Endometrium (tissue), 2 donors: ENCODE results near the gene IBSP.

Experiments used
- FAIRE-seq: peaks from 2 replicates; lab custom pipeline; 2012; peaks lifted over from hg19 to GRCh38; lab: Jason Lieb, UNC
- donor health status: control.
- donor health status: control.

The IBSP gene, protein sequence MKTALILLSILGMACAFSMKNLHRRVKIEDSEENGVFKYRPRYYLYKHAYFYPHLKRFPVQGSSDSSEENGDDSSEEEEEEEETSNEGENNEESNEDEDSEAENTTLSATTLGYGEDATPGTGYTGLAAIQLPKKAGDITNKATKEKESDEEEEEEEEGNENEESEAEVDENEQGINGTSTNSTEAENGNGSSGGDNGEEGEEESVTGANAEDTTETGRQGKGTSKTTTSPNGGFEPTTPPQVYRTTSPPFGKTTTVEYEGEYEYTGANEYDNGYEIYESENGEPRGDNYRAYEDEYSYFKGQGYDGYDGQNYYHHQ

DNA sequence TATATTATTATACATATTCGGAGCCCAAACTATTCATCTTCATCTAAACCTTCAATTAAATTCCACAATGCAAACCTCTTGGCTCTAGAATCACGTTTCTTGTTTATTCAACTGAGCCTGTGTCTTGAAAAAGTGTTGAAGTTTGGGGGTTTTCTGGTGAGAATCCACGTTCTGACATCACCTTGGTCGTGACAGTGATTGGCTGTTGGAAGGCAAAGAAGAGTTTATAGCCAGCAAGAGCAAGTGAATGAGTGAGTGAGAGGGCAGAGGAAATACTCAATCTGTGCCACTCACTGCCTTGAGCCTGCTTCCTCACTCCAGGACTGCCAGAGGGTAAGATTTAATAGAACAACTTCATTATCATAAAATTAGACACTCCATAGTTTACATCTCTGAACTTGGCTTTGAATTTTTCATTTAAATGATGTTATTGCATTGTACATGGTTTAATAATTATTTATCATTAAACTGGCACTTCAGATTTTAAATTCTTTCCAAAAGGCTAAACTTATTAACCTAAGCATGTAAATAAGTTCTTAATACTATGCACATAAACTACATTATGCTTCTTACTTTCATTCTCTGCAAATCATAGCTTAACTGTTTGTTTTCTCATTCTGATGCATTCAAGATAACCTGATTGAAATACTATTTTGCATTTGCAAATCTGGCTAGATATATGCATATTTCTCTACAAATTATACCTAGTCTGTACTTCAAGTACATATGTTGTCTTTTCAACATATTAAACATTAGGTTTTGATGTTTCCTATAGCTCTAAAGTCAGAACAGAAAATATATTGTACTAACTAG lies at the start of gene IBSP:
Gene IBSP, plus strand, starts transcription at position 254 of the 813 bp plus-strand sequence. CDS start 2,808 bp downstream, outside the sequence.
- no peak for FAIRE-seq

- no peak for FAIRE-seq
Observed at GRCh38 chr4:87749883-87750282, 49.5 kb upstream of the IBSP start.

DNA sequence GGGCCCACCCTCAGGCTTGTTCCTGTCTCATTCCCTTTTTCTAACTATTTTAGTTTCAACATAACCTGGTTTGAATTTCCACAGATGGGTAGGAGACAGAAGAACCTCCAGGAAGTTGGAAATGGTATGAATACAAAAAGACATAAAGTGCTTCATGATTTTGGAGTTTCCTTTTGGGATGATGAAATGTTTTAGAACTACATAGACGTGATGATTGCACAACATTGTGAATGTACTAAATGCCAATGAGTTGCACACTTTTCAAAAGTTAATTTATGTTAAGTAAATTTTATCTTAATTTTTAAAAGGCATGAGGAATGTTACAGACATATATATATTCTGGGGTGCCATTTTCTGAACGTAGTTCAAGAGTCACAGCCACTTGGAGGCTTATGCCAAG lies 41.1 kb upstream of the IBSP start:
- FAIRE-seq = no peak

DNA sequence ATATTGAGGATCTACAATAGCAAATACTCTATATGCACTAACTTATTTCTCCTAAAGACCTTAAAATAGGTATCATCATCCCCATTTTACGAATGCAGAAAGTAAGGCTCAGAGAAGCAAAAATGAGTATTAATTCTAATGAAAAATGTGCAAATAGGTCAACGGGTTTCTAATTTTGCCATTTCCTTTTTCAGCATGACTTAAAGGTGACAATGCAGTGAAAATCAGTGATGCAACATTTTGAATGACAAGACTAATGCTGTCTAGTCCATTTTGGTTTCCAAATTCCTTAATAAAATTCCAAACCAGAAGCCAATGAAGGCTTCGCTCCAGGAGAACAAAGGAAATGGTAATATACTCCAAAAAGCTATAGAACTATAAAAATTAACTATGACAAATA lies 37.0 kb upstream of the IBSP start:
- no peak for FAIRE-seq

- FAIRE-seq = no peak
Observed at GRCh38 chr4:87781569-87781968, 17.8 kb upstream of the IBSP start.

DNA sequence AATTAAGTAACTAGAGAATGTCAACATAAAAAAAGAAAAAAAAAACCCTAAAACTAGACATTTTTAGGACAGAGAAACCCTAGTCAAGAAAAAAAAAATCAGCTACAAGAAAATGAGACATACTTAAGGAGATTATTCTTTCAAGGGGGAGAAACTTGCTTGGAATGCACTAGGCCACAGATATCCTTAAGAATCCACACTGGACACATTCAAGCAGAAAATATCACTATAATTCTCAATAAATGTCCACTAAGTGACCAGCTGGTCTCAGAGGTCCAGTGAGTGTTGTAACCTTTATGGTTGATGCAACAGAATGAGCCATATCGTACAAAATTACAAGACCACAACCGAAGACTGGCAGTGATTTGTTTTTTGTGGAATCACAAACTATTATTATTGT lies 15.6 kb upstream of the IBSP start:
- FAIRE-seq = no peak

GRCh38 chr4:87785731-87786509 lies 13.4 kb upstream of the IBSP start:
- no peak for FAIRE-seq

DNA sequence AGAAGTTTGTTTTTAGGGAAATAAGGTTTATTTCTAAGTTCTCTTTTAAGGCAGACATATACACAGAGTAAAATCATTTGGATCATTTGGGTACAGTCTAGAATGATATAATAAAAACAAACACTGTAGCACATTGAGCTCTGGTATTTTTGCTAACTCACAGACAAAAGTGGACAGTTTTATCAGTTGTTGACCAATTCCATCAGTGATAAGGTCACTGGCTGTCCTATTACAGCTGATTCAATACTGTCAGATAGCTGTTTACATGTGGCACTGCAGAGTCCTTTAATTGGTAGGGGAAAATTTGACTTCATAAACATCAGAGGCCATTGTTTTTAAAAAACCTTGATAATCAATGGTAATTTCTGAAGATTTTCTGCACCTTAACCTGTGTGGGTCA lies 3.5 kb downstream of the IBSP start:
- FAIRE-seq = no peak

DNA sequence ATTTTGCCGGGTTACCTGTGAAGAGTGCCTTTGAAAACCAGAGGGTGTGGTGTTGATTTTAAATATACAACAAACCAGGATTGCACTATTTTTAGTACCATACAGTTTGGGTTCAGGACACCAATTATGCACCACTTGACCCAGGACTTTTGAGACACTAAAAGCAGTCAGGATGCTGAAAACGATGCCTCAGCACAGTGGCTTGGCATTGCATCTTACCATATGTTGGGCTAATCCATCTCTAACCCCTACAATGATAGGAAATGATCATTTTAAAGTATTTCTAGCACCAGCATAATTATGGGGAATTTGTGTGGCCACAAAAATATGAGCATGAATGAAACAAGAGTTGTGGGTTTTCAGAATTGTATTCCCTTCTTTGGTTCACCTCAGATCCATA lies 4.1 kb downstream of the IBSP start:
- no peak for FAIRE-seq

GRCh38 chr4:87804871-87805270 lies 5.5 kb downstream of the IBSP start:
- FAIRE-seq = no peak

- no peak for FAIRE-seq
Observed at GRCh38 chr4:87805971-87806370, 6.6 kb downstream of the IBSP start.

DNA sequence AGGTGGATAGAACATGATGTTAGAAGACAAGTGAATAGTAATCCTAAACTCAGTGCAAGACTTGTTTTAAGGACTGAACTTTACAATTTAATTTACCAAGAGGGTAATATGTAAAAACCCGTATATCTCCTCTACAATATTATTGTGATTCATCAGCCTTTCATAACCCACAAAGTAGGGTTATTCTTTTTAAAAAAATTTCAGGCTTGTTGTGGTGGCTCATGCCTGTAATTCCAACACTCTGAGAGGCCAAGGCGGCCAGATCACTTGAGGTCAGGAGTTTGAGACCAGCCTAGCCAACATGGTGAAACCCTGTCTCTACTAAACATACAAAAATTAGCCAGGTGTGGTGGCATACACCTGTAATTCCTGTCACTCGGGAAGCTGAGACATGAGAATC lies 7.2 kb downstream of the IBSP start:
- FAIRE-seq = no peak

DNA sequence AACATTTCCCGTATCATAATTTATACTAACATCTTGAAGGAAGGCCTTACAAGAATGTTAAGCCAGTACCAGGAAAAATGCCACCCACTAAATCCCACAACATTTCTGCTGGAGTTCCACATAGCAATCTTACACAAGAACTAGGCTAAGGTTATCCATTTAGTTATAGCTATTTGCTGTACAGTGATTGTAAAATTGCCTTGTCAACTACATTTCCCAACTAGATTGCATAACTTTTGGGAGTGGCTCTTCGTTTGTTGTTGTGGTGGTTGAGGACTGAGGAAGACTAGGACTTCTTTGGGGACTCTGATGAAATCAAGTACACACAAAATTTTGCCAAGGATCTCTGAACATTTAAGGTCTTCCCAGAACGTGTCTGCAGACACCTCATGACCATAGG lies 8.0 kb downstream of the IBSP start:
- FAIRE-seq = no peak

DNA sequence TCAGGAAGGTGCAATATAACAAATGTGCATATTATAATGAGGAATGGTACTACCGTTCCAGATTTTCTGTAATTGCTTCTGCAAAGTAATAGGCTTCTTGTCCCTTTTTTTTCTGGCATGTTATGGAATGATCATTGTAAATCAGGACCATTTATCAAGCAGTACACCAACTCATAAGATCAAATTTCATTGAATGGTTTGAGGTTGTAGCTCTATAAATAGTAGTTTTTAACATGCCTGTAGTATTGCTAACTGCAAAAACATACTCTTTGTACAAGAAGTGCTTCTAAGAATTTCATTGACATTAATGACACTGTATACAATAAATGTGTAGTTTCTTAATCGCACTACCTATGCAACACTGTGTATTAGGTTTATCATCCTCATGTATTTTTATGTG lies 12.6 kb downstream of the IBSP start:
- FAIRE-seq = no peak

DNA sequence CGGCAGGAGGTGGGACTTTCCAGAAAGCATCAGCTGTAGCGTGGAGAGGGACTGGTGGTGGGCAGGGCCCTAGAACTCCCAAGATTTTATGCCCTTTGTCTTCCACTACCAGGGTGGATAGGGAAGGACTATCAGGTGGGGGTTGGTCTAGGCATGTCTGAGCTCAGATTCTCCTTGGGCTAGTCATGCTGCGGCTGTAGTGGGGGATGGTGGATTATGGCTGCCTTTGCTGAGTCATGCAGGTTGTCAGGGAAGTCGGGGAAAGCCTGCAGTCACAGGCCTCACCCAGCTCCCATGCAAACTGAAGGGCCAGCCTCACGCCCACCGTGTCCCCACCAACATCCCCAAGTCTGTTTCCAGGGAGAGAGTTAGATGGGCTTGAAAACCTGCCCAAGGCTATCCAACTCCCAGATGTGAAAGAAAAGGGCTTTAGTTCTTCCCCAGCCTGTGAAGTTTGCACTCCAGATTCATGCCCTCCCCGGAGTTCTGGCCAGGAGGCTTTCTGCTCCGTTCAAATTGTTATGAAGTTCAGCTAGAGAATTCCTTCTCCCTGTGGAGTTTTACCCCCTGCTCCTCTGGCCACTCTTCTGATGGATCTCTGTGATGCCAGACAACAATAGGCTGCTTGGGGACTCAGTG lies 20.0 kb downstream of the IBSP start:
- no peak for FAIRE-seq

DNA sequence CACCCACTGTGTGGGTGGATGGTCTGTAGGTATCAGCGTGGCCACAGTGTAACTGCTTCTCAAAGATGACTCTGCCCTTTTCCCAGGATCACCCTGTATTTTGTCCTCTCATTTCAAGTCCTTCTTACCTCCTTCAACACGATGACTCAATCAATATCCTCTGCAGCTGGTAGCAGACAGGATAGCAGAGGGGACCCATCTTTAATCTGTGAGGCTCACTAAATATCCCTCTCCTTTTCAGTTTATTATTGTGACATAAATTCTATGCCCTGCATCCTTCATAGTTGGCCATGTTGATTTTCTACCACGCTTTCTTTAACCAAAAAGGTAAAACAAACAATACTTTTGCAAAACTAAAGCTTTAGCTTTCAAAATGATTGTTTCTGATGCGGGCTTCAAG lies 23.8 kb downstream of the IBSP start:
- FAIRE-seq = no peak

- FAIRE-seq = peak; percentile 43
Observed at GRCh38 chr4:87823724-87824123, 24.4 kb downstream of the IBSP start.

DNA sequence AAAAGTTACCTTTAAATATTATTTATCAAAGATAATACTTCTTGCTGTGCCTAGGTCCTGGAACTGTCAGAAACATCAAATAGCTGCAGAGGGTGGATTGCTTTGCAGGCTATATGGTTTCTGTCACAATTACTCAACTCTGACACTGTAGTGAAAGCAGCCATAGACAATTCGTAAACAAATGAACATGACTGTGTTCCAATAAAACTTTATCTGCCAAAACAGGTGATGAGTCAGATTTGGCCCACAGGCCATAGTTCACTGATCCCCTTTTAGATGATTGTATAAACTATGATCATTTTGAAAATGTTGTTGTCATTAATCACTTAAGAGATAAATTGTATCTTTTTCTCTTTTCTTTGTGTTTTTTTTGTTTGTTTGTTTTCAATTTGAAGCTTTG lies 25.0 kb downstream of the IBSP start:
- no peak for FAIRE-seq

- FAIRE-seq = no peak
Observed at GRCh38 chr4:87832669-87833068, 33.3 kb downstream of the IBSP start, which contains the start of gene MEPE. Gene MEPE, plus strand, starts transcription at chr4:87832969. Its CDS starts 1,746 bp downstream, at chr4:87834715.

DNA sequence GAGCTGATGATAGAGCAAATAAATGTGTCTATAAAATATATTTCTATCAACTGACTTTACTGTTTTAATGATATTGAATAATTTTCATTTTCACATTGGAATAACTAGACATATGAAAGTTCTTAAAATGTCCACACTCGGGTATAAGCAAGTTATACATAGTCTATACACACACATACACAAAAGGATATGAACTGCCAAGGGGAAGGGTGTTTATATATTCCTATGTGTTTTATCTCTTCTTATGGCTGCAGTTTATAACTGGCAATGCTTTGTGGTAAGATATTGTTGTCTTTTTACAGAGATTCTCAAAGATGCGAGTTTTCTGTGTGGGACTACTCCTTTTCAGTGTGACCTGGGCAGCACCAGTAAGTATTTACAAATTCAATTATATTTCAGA lies 35.0 kb downstream of the IBSP start:
- no peak for FAIRE-seq

DNA sequence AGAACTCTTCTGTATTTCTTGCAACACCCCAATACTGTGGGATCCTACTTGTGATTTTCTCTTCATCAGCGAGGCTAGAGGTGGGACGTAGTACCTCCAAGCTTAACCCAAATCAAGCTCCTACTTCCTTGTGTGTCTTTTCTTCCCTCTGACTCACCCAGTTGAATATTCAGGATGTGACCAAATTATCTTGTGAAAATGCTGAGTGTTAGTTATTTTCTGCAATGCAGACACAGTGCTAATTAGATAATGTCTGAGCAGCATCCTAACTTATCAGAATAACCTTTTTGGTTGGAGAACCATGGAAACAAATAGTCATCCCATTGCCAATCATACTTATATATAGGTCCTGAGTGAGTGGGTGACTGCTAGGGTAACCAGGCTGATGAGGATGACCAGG lies 35.8 kb downstream of the IBSP start:
- FAIRE-seq = no peak

DNA sequence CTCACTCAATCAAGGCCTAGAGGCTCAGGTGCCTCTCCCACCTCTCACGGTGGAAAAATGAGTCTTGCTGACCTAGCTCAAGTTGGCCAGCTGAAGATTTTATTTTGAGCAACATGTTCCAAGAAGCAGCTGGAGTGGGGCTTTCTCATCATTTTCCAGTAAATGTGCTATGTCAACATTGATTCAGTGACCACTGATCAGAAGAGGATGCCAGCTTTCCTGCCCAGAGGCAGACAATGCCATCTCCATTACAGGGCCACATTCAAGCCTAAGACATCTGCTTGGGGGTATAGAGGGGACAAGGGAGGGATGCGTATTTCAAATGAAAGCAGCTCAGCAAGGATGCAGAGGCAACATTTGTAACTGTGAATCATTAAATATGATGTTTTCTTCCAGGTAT lies 36.4 kb downstream of the IBSP start:
- no peak for FAIRE-seq
